ENCODE measurements around the gene FSTL5. TPM values are rescaled to one million over a fixed set of nuclear protein-coding genes. Genes with fewer than 3 reads are reported as not detected.

The FSTL5 gene
- total and polyA plus RNA-seq, 10 of the 15 experiments (the other 5 are each of a cell fraction or from before 2014, with no cell fraction given), result 0.04 to 2.4 (median 0.08) TPM; not detected in 4

GRCh38 chr4:162115333-162115732, 48.5 kb downstream of the FSTL5 start:
- intact Hi-C loops (cut with micrococcal nuclease; ENCODE audit: unreplicated experiment), result no loop called here
- no peak for FAIRE-seq
- H3K36me3 ChIP-seq (ENCODE audit: control insufficient read depth in 2 of 2, insufficient read depth in 2 of 2, low read length in 1 of 2), result no peaks in the 10 kb centered on the region
- no TSS peak for BruUV-seq (replicated peaks)
- no peak overlapping the region for H3K4me3 ChIP-seq
- H3K79me2 ChIP-seq (ENCODE audit: control insufficient read depth, insufficient read depth, low read length), result no peaks in the 10 kb centered on the region
- WGBS (ENCODE audit: insufficient coverage, insufficient replicate concordance, low lambda C conversion rate, missing lambda C conversion rate), result 13% methylated on average over 3 of the region's 3 CpGs
- SMC1A ChIA-PET (ENCODE audit: uncharacterized antibody, unreplicated experiment), result interaction anchor here (1.1 kb wide), 1 partner anchor 922 kb away, joined by 3 read pairs; no protein-coding TSS in a partner anchor
- H3K27ac ChIP-seq (ENCODE audit: control insufficient read depth, insufficient read depth), result no peak overlapping the region
- no peaks in the 10 kb centered on the region for H3K27me3 ChIP-seq (replicated peaks in 1 of 2; ENCODE audit: control insufficient read depth in 2 of 2, insufficient read depth in 2 of 2, low read length in 1 of 2)
- H3K9ac ChIP-seq (ENCODE audit: control insufficient read depth, insufficient read depth, low read length), result no peak overlapping the region
- POLR2A ChIA-PET, result no interaction called here
- H2AFZ ChIP-seq (ENCODE audit: control insufficient read depth, low read depth, low read length), result no peak overlapping the region
- H4K20me1 ChIP-seq (ENCODE audit: control insufficient read depth, insufficient read depth), result no peaks in the 10 kb centered on the region
- no peak for DNase-seq (ENCODE audit: low read depth, low spot score)
- H3K4me2 ChIP-seq (ENCODE audit: control insufficient read depth, insufficient read depth), result no peak overlapping the region
- RAD21 ChIA-PET (ENCODE audit: unreplicated experiment), result no interaction called here
- no peaks in the 10 kb centered on the region for H3K9me3 ChIP-seq (replicated peaks; ENCODE audit: control insufficient read depth, insufficient read depth, low read length)
- no peak for ATAC-seq
- CTCF ChIA-PET, result no interaction called here
- H3K4me1 ChIP-seq (ENCODE audit: control insufficient read depth, insufficient read depth, low read length), result no peaks in the 10 kb centered on the region
- in situ Hi-C loops (cut with MboI), result no loop called here
- TF ChIP-seq BCLAF1 (IDR thresholded peaks at IDR 0.05) (no peak), ZBTB40 (IDR thresholded peaks at IDR 0.05; ENCODE audit: borderline replicate concordance) (no peak), NFYB (IDR thresholded peaks at IDR 0.05; ENCODE audit: insufficient read depth, low read depth, low read length) (no peak), E4F1 (IDR thresholded peaks at IDR 0.05; ENCODE audit: borderline replicate concordance, partially characterized antibody) (no peak), KLF5 (IDR thresholded peaks at IDR 0.05; ENCODE audit: partially characterized antibody) (no peak), RAD21 (IDR thresholded peaks at IDR 0.05; ENCODE audit: insufficient read depth, low read depth, low read length) (no peak), MYC (IDR thresholded peaks at IDR 0.05; ENCODE audit: insufficient read depth, insufficient read length, insufficient replicate concordance, low read length, severe bottlenecking) (no peak), CHD4 (IDR thresholded peaks at IDR 0.05) (no peak), DPF2 (IDR thresholded peaks at IDR 0.05) (no peak), YBX1 (IDR thresholded peaks at IDR 0.05) (no peak), CREB1 (IDR thresholded peaks at IDR 0.05; ENCODE audit: low read depth) (no peak)

All from GM12878 (cell line).